NCI-H1436 treated with DMSO at 0.1 percent for 48 hours (cell line): ENCODE results near the gene ETV6.
"Not testable (repeated sequence)": the region's sequence is repeated elsewhere in the genome, so short reads cannot be mapped to it uniquely, and the experiment has no call there.

Source experiments
- DNase-seq: peaks from one replicate; lab custom pipeline; 2025; lab: John Stamatoyannopoulos, UW

Gene ETV6

DNA sequence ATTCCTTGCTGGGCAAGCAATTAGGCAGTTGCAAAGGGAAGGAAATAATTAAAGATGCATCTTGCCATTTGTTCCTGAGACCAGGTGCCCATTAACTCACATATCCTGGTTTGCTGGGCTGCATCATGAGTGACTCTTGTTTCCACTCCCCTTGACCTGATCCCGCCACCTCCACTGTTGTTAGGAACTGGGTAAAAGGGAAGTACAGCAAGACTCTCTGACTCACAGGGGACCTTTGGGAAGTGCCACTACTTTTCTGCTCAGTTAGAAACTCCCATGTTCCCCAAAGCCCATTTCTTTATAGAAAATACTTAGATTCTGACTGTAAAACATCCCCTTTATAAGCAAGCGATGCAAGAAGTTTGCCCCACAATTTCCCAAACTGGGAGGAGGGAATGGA, 235.2 kb downstream of the ETV6 start:
- DNase-seq, result no peak

DNA sequence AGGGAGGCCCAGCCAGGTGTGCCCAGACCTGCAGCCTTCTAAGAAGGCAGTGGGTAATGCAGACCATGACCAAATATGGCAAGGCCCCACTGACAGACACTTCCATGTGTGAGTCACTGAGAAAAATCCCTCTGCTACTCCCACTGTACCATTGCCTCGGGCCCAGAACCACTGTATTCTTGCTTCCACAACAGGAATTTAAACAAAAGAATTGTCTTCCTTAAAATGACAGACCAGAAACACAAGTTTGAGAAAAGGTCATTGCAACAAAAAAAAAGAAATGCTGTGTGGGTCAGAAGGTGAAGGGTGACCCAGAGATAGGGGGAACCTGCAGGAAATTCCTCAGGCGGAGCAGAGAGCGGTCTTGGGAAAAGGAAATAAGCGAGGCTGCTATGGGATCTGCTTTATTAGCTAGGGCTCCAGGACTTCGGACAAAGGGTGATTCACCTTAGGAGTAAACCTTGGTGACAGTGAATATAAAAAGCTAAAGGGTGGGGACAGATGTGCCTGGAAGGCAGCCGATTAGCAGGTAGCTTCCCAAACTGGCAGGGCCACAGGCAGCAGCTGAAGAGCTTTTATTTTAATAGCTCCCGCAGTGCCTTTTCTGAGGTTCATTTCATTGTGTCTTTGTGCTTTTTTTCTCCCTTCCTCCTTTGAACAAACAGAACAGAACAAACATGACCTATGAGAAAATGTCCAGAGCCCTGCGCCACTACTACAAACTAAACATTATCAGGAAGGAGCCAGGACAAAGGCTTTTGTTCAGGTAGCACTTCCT, 236.0 kb downstream of the ETV6 start:
- DNase-seq, result no peak

DNA sequence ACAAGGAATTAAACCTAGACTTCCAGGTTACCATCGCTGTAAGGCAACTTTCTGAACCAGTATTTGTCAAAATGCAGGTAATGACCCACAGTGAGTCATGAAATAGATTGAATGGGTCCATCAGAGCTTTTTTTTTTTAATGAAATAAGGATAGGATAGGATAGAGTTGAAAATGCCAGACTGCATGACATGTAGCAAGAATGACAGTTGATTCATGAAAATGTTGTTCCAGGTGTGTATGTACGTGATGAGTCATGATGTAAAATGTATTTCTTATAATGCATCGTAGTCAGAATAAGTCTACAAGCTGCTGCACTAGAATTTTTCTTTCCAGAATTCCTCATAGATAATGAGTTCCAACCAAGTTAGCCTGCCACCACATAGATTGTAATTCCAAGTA, 236.9 kb downstream of the ETV6 start:
- DNase-seq, result no peak

DNA sequence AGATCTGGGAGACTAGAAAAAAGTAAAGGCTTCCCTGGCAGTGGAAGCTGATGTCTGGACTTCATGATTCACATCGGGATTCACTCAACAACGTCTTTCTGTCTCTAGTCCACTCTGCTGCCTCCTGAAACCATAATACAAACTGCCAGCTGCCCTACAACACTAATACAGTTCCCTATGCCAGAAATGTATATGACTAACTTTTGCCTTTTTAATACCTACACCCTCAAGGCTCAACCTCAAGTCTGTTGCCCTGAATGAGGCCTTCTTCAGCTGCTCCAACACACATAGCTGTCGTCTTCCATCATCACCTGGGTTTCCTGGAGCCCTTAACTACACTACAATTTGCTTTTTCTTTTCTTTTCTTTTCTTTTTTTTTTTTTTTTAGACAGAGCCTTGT, 238.6 kb downstream of the ETV6 start:
- no peak for DNase-seq

DNA sequence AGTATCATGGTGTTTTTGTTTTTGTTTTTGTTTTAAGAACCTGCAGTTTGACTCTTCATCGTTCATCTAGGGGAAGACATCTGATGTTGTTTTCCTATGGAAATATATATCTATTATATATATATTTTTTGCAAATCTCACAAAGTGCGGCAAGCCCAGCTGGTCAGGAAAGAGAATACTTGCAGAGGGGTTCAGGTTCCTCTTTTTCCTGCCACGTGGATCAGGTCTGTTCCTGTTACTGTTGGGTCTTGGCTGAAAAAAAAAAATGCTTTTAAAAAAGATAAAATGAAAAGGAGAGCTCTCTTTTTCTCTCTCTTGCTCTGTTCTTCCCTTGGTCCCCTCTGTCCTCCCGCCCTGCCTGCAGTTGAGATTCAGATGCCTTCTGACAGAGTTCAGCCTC, 241.9 kb downstream of the ETV6 start:
- no peak for DNase-seq

DNA sequence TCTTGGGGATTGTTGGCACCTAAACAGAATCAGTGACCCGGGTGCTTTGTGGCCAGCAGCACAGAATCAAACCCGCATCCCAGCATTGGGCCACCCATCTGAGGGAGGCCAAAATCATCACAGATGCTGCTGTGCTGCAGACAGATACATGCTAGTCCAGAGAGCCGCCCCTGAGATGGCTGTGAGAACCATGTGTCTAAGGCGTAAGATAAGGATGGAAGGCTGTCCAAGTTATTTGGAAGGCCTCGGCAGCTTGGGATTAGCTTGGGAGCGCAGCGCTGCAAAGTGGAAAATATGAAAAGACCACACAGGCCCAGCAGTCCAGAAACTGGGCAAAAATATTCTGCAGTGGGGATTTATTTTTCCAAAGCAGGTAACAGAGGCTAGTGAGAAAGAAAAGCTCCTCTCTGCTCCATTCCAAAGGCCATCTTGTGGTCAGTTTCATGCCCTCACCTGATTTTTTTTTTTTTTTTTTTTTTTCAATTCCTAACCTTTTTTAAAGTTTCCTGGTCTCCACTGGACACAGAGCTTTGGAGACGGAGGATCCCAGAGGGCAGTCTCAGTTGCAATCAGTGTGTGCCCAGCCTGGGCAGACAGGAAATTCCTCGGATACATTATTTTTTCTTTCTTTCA, 242.4 kb downstream of the ETV6 start:
- DNase-seq, result no peak

DNA sequence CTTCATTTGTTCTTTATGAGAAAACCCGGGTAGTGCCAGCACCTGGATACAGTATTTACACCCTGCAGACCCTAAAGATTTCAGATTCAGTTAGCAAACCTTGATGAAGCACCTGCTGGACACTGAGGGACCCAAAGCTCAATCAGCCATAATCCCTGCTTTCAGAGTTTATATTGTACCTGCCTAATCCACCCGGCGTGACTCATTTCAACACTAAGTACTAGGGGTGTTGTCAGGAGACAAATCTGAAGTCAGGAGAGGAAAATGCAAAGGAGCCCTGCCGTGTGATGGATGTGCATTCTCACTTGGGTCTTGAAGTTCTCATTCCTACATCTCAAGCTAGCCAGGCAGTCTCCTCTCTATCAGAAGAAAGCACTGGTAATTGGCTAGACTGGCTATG, 244.5 kb downstream of the ETV6 start:
- no peak for DNase-seq

DNA sequence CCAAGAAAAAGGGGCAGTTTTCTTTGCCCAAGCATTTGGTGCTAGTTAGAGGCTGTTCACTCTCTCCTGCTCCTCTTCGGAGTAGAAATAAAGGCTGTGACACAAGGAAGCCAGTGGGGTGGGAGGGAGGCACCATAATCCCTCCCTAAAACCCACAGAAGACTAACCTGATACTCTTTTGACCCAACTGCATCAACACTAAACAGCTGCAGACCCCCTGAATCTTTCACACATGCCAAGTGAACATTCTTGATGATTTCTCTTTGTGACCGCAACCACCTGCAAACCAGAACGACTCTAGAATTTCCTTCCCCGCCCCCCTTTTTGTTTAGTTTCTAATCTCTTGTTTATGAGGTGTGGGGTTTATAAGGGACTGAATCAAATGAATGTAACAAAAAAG, 245.4 kb downstream of the ETV6 start:
- DNase-seq, result no peak

DNA sequence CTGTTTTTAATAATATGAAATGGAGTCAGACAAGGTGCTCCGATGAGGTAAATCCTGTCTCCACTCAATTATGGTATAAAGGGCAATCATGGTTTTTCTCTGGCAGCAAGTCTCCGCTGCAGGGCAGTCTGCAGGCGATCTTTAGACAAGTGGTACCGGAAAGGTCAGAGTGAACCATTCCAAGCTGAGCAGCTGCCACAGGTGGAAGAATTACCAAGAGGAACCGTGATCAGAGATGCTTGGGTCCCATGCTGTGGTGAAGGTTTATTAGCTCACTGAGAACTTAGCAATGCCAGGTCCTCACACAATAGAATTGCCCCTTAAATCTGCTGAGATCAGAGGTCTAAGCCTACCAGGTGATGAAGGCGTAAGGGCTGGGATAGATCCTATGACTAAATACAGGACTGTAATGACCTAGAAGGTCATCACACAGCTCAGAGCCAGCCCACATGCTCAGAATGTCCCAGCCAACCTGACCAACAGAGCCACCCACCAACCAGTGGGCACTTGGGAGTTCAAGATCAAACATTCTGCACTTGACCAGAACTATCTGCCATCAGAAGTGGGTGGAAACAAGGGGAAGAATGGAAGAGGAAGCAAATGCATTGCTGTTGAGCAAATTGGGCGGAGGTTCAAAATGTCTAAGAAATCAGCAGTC, 246.1 kb downstream of the ETV6 start:
- DNase-seq, result no peak

DNA sequence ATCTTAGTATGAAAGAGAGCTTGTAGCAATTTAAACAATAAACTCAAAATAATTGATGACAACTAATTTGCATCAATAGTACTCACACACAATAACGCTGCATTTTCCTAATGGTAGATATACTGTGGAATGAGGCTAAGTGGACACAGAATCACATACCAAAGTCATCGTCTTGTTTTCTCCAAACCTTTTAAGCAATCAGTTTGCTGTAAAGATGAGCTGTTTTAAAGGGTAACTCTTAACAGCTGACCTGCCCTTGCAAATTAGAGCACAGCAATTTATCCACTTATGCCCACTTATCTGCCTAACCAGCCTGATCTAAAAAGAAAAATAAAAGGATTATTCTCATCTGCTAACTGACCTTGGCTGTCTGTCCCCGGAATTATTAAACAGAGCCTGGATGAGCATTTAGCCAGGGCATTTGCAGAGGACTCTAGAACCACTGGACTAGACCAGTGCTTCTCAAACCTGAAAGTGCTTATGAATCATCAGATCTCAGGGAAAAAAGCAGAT, 247.0 kb downstream of the ETV6 start:
- peak; percentile 20 for DNase-seq

DNA sequence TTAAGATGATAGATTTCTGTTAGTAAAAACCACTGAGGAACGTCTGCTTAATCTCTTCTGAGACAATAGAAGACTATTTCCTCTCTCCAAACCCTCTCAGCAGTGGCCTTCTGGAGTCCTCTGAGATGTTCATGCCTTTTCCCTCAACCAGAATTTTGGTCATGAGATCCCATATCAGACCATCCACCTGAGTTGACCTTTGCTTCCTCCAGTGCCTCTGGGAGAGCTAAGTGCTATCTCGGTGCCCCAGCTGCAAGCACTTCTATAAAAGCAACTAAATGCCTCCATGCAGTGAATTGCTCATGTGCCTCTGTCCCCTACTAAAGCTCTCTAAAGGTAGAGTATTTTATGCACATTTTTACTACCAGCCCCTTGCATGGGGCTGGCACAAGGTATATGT, 248.4 kb downstream of the ETV6 start:
- no peak for DNase-seq

DNA sequence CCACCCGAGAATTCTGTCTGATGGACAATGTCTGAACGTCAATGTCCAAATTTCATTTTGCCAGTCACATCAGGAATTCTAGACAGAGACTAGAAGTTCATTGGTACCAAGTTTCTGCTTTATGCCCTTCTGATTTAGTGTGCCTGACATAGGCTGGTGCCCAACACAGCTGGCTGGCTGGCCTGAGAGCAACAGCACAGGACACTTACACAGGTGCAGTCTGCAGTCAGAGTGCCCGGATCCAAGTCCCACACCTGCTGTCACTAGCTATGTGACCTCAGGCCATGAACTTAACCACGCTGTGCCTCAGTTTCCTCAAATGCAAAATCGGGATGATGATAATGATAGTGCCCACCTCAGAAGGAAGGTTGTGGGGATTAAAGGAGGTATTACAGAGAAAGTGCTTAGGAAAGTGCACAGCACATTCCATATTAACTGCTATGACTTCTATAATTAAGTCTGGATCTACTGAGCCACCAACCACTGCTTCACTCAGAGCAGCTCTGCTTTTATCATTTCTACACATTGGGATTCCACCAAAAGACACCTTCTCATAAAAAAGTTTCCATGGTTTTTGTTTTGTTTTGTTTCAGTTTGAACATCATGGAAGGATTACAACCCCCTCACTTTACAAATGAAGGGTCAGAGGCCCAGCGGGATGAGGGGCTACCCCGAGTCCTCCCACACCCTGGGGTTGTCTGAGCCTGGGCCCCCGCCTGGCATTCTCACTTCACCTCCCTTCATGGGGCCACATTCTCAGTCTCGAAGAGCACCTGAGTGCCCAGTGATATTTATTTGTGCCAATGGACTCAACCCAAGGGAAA, 252.4 kb downstream of the ETV6 start:
- no peak for DNase-seq

DNA sequence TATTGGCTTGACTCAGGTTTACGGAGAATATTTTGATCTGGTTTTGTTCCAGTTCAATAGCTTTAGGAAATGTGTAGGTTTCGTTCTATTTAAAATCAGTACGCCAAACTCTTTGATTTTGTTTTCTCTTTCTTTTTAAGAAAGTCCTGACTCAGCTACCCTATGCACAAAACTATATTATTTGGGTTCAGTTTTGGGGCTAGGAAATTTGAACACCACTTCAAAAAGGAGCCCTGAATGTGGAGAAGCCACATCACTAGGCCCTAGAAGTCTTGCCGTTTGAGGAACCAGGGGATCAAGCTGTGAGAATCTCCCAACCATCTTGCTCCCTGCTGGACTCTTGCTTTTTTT, 253.0 kb downstream of the ETV6 start:
- DNase-seq, result no peak

DNA sequence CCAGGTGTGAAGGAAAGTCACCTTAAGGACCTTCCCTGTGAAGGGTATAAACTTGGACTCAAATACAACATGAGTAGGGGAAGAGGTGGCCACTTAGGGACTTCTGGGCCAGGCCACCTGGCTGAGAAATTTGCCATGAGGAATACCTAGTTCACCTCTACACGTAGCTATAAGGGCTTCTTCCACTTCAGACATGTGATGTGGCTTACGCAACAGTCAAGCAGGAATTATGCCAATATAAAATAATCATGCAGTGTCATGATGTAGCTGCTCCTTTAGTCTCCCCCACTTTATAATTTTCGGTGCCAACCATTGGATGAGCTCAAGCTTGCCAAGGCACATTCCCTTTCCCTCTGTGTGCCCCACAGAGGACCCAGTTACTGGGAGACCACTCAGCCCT, 254.7 kb downstream of the ETV6 start:
- no peak for DNase-seq

DNA sequence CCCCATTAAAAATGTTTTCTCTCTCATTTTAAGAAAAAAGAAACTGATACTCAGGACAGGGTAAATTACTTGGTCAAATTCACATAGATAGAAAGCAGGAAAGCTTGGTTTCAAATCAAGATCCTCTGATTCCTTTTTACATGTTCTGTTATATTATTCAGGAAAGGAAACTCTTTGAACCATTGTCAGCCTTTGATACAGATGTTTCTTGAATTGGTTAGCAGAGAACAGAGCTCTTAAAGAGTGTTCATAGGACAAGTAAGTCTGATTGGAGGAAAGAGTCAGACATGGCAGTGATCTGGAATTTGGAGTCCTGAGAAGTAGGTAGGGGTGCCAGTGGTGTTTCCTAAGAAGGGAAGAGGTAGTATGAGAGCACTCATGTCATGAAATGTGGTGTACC, 256.1 kb downstream of the ETV6 start:
- no peak for DNase-seq

DNA sequence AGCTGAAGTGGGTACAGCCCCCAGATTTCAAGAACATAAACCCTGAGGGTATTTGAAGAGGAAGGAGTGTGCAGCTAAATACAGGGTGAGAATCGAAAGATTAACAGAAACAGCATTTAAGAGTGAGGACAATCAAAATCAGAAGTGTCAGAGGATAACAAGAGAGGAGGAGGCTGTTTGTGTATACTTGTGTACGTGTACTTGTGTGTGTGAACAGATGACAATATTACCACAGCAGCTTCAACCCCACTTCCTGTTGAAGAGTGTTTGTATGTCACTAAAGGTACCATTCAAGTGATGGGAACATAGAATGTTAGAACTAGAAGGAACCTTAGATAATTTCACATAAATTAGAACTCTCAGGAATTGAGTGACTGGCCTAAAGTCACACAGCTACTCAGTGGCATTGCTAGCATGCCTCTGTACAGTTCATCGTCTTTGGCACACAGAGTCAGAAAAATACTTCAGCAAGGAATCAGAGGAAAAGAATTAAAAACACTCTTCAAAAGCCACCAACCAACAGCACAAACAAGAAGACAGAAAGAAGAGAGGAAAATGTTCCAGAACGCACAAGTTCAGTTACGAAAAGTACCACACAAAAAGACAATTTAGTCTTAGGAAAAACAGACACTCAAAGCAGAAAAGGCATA, 256.9 kb downstream of the ETV6 start:
- no peak for DNase-seq

DNA sequence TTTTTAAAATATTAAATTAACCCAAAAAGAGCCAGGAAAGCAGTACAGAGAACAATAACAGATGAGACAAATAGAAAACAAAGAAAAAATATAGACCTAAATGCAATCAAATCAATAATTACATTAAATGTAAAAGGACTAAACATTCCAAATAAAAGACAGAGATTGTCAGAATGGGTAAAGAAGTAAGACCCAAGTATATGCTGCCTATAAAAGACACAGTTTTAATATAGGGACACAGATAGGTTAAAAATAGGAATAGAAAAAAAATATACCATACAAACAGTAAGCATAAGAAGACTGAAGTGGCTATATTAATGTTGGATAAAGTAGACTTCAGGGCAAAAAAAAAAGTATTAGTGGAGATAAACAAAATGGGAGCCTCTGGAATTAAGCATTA, 258.2 kb downstream of the ETV6 start:
- DNase-seq, result no peak

DNA sequence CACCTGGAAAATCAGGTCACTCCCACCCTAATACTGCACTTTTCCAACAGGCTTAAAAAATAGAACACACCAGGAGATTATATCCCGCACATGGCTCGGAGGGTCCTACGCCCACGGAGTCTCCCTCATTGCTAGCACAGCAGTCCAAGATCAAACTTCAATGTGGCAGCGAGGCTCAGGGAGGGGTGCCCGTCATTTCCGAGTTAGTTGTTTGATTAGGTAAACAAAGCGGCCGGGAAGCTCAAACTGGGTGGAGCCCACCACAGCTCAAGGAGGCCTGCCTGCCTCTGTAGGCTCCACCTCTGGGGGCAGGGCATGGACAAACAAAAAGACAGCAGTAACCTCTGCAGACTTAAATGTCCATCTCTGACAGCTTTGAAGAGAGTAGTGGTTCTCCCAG, 259.9 kb downstream of the ETV6 start:
- DNase-seq, result not testable (repeated sequence)

DNA sequence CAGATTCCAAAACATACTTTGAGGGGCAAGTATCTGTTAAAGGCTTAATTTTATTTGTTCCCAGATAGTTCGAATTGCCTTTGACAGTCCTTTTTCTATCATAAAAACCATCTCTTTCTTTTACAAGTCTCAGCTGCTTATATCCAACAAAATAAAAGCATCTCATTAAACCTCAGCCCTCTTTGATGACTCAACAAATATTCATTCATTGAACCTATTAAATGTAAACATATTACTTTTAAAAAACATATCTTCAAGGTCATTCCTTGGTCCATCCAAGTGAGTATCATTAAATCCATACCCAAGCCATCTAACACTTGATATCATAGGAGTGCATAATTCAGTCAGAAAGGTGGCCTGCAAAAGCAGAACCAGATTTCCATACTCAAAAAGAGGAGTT, 266.6 kb downstream of the ETV6 start:
- DNase-seq, result no peak

DNA sequence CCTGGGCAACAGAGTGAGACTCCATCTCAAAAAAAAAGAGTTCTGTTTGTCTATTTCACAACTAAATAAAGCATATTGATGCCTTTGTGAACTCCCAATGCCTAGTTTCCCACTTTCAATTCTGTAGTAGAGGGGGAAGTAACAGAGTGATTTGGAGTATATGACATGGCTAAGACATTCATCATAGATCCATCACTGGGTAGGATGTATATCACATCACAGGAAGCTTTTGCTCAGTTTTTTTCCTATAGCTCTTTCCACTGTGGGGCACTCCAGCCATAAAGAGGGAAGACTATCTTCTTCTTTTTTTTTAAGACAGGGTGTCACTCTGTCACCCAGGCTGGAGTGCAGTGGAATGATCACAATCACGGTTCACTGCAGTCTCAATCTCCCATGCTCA, 267.3 kb downstream of the ETV6 start:
- DNase-seq, result no peak

DNA sequence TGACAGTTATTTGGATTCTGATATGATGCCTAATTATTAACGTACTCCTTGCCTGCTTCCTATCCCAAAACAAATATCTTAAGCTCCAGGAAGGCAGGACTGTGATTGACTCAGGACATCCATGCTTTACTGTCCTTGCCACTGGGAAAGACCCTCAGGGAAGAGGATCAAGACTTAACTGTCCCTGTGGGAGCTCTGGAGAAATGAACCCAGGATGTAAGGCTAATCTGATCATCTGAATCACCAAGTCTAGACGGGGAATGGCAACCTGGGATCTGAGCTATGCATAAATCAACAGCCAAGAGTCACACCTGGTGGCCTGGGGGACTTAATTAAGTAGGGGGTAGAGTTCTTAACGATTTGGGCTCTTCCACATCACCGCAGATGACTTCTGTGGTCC, 268.0 kb downstream of the ETV6 start:
- DNase-seq, result no peak

DNA sequence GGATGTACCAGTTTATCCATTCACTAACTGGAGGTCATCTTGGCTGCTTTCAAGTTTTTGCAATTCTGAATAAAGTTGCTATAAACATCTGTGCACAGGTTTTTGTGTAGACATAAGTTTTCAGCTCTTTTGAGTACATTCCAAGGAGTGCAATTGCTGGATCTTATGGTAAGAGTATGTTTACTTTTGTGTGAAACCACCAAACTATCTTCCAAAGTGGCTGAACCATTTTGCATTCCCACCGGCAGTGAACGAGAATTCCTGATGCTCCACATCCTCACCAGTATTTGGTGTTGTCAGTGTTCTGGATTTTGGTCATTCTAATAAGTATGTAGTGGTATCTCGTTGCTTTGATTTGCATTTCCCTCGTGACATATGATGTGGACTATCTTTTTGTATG, 270.8 kb downstream of the ETV6 start:
- DNase-seq, result no peak
